Ascending aorta (tissue), 2 donors: Measurements from ENCODE around the gene MCC. TPM values are rescaled to one million over a fixed set of nuclear protein-coding genes. Genes with fewer than 3 reads are reported as not detected.

Experiments used
- DNase-seq, 2 donors: peaks; one replicate each; pipeline ENCODE4 v3.0.0-alpha.2; 2019; ENCODE audit warnings: low spot score in 2 of 2
- H3K27ac ChIP-seq, 2 donors: fragments of 200-600 bp; sonication (generic); one replicate each; pipeline ENCODE4 v1.5.1; 2016 to 2017; ENCODE audit warnings: mild to moderate bottlenecking in 1 of 2
- H3K27me3 ChIP-seq: fragments of 200-600 bp; sonication (generic); one replicate; pipeline ENCODE4 v1.5.1; 2017
- H3K36me3 ChIP-seq, 2 donors: fragments of 200-600 bp; sonication (generic); one replicate each; pipeline ENCODE4 v1.5.1; 2016
- H3K4me1 ChIP-seq, 2 donors: fragments of 200-600 bp; sonication (generic); one replicate each; pipeline ENCODE4 v1.5.1; 2016 to 2017; ENCODE audit warnings: mild to moderate bottlenecking in 1 of 2
- H3K4me3 ChIP-seq, 2 donors: fragments of 200-600 bp; sonication (generic); one replicate each; pipeline ENCODE4 v1.5.1; 2016 to 2017; ENCODE audit warnings: mild to moderate bottlenecking in 1 of 2
- H3K9me3 ChIP-seq, 2 donors: fragments of 200-600 bp; sonication (generic); one replicate each; pipeline ENCODE4 v1.5.1; 2016
- intact Hi-C: fragments of 100-400 bp; cut with DNase I; formaldehyde crosslinking; loops from one replicate; pipeline ENCODE4 v1.15.1; 2023
- total RNA-seq: library from RNA; depleted of rRNA; stranded (reverse); fragments of >200 nt; gene quantifications from one replicate; pipeline ENCODE4 v1.1.0, GENCODE V29; 2016
- TF ChIP-seq, protein P1 (sequence below), 3 experiments: fragments of 200-600 bp in 2 of 3; fragments of 450-650 bp in 1 of 3; sonication (generic) in 2 of 3; IDR thresholded peaks; one replicate each; pipeline ENCODE4 v1.5.1; 2016 to 2019; ENCODE audit warnings: antibody characterized with exemption in 3 of 3, mild to moderate bottlenecking in 1 of 3, moderate library complexity in 1 of 3

Gene MCC
- total RNA-seq, 1 donor from 2014 or later = 67.9 TPM

DNA sequence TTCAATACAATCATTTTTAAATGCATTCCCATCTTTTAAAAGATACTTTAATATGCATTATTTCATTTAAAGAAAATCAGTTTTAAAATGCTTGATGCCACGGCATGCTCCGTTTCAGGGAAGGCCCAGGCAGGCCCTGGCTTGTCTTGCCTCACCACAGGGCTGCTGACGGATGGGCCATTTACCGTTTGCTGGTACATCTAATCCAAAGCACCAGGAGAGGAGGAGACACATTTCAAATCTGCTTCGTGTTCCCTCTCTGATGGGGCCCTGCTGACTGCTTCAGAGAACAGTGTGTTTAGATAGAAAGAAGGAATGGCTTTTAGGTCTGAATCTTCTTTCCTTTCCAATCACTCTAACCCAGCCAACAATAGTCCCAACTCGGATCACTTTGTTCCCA is 326.4 kb downstream of the MCC start:
- Histone ChIP-seq H3K4me3 (no peak overlapping the region), H3K27ac (no peak overlapping the region), H3K4me1 (no peaks in the 10 kb centered on the region), H3K36me3 (no peaks in the 10 kb centered on the region), H3K27me3 (no peaks in the 10 kb centered on the region), H3K9me3 (no peaks in the 10 kb centered on the region)
- no peak for DNase-seq
- TF ChIP-seq, protein P1, sequence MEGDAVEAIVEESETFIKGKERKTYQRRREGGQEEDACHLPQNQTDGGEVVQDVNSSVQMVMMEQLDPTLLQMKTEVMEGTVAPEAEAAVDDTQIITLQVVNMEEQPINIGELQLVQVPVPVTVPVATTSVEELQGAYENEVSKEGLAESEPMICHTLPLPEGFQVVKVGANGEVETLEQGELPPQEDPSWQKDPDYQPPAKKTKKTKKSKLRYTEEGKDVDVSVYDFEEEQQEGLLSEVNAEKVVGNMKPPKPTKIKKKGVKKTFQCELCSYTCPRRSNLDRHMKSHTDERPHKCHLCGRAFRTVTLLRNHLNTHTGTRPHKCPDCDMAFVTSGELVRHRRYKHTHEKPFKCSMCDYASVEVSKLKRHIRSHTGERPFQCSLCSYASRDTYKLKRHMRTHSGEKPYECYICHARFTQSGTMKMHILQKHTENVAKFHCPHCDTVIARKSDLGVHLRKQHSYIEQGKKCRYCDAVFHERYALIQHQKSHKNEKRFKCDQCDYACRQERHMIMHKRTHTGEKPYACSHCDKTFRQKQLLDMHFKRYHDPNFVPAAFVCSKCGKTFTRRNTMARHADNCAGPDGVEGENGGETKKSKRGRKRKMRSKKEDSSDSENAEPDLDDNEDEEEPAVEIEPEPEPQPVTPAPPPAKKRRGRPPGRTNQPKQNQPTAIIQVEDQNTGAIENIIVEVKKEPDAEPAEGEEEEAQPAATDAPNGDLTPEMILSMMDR (IDR thresholded peaks at IDR 0.05) = no peak
- intact Hi-C loops = no loop called here

DNA sequence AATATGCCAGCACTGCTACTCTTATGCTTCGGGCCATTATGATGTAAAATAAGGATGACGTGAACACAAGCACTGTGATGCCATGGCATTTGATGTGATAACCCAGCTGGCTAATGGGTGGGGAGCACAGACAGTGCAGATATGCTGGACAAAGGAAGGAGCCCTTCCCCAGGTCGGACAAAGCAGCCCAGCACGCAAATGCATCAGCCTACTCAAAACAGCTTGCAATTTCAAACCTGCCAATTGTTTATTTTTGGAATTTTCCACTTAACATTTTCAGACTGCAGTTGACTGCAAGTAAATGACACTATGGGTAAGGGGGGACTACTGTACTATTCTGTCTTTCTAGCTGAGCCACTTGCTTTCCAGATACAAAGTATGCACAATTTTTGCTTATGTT is 330.4 kb downstream of the MCC start:
- no peak for DNase-seq
- Histone ChIP-seq H3K4me1 (no peaks in the 10 kb centered on the region), H3K4me3 (no peak overlapping the region), H3K9me3 (no peaks in the 10 kb centered on the region), H3K27ac (no peak overlapping the region), H3K36me3 (no peaks in the 10 kb centered on the region), H3K27me3 (no peaks in the 10 kb centered on the region)
- TF ChIP-seq, protein P1 (IDR thresholded peaks at IDR 0.05) = no peak
- intact Hi-C loops = no loop called here

DNA sequence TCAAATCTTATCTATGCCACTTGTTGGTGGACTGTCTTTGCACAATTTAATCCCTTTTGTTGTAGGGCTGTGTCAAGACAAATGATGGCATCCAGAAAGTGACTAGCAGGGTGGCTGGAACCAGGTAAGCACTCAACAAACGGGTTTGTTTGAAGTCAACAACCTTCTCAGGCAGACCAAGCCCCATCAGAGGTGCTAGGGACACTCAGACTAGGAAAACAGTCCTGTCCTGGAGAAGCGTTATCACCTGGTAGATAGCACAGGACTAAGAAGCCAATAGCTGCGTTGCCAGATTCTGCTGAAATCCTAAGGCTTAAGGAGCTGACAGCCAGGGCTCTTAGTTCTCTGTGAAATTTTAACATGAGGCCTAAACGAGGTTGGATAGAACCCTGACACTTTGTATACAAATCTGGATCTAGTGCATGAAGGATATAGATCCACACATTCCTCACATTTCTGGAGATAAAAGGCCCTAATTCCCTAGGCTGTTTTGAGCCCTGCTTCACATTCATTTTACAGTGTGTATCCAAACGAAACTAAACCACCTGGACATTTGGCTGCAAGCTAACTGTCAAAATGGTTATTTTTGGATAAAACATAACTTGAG is 331.9 kb downstream of the MCC start:
- Histone ChIP-seq H3K27ac (no peak overlapping the region), H3K36me3 (no peaks in the 10 kb centered on the region), H3K4me3 (no peak overlapping the region), H3K9me3 (no peaks in the 10 kb centered on the region), H3K4me1 (no peaks in the 10 kb centered on the region), H3K27me3 (no peaks in the 10 kb centered on the region)
- intact Hi-C loops = no loop called here
- no peak for DNase-seq
- TF ChIP-seq, protein P1 (IDR thresholded peaks at IDR 0.05) = no peak

DNA sequence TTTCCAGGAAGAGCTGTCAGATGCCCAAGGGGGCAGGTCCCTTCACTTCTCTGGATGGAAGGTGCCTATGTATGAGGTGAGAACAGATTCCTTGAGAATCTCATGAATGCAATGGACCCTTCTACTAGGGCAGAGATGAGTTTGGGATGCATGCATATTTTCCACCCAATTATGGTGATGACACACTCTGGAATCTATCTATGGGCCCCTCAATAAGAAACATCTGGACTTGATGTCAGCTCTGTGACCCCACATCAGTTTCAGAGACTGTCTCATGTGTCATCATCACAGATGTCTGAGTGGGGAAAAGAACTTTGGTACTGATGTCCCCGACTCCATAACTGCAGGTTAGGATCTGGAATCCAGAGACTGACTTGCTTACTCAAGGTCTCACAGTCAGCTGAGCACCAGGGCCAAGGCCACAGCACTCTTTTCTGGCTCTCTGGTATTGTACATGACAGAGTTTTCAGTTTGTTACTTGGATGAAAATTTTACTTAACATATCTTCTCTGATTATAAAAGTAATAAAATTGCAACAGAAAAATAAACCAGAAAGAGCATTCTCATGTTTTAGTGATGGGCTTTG is 334.6 kb downstream of the MCC start:
- H3K27me3 ChIP-seq = no peaks in the 10 kb centered on the region
- DNase-seq = no peak

DNA sequence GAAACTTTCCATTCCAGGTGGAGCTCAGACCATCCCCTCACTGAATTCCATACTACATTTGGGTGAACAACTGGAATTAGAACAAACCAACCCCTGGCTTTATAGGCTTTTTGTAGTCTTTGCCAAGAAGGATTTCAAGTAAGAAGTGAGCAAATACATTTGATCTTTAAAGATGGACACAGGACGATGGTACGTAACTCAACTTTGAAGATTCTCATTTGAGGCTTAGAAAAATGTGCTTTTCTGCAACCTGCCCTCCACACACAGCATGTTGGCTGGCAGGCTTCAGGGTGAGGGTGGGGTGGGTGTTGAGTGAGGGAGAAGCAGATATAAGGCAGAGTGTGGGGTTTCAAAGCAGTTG is 335.9 kb downstream of the MCC start:
- no peaks in the 10 kb centered on the region for H3K4me1 ChIP-seq
- H3K4me3 ChIP-seq = no peak overlapping the region
- TF ChIP-seq, protein P1 (IDR thresholded peaks at IDR 0.05) = no peak
- H3K27me3 ChIP-seq = no peaks in the 10 kb centered on the region
- no peaks in the 10 kb centered on the region for H3K36me3 ChIP-seq
- H3K27ac ChIP-seq = no peak overlapping the region
- DNase-seq = no peak
- intact Hi-C loops = no loop called here
- no peaks in the 10 kb centered on the region for H3K9me3 ChIP-seq

More for the DNA sequence above, 334.6 kb downstream of the MCC start:
- Histone ChIP-seq H3K4me3 (no peak overlapping the region), H3K36me3 (no peaks in the 10 kb centered on the region), H3K27ac (no peak overlapping the region), H3K4me1 (no peaks in the 10 kb centered on the region), H3K9me3 (no peaks in the 10 kb centered on the region)
- TF ChIP-seq, protein P1 (IDR thresholded peaks at IDR 0.05) = no peak
- intact Hi-C loops = no loop called here
